IMR-90 (cell line): Measurements from ENCODE around the gene CENPN. TPM values are rescaled to one million over a fixed set of nuclear protein-coding genes. Genes with fewer than 3 reads are reported as not detected.

Experiments
- ATAC-seq: fragments of 200-7000 bp; cut with Tn5 transposase; 2 replicates; pipeline ENCODE4 v1.9.1; 2020; ENCODE audit warnings: low read depth, mild to moderate bottlenecking, moderate library complexity
- BruUV-seq: library from RNA; stranded (reverse); fragments of 400-500 nt; replicated peaks from 2 replicates; lab custom pipeline; 2021; lab: Mats Ljungman, UMichigan
- CTCF ChIA-PET: fragments of 300-600 bp; formaldehyde crosslinking; extraction: SDS; loops from one replicate; lab custom pipeline; 2021; ENCODE audit warnings: antibody characterized with exemption; lab: Yijun Ruan, JAX
- POLR2A ChIA-PET: fragments of 300-600 bp; sonication (Branson Sonifier 250); formaldehyde crosslinking; loops from one replicate; lab custom pipeline; 2022; ENCODE audit warnings: antibody characterized with exemption; ENCODE audit not compliant: unreplicated experiment; lab: Charles Lee
- DNase-seq: peaks from one replicate; pipeline ENCODE4 v3.0.0; 2013
- H2AFZ ChIP-seq: replicated peaks from 2 replicates; pipeline ENCODE3; 2013; ENCODE audit warnings: low read length, mild to moderate bottlenecking; ENCODE audit not compliant: poor library complexity
- H2AK5ac ChIP-seq: 2 replicates; pipeline ENCODE4 v1.6.1; 2013; ENCODE audit warnings: low read depth, low read length, inconsistent platforms
- H2AK9ac ChIP-seq: replicated peaks from 2 replicates; pipeline ENCODE3; 2013; ENCODE audit warnings: mild to moderate bottlenecking, low read depth, low read length, moderate library complexity; ENCODE audit not compliant: poor library complexity
- H2BK120ac ChIP-seq: 2 replicates; pipeline ENCODE4 v1.6.1; 2013; ENCODE audit warnings: low read depth, low read length, inconsistent platforms
- H2BK15ac ChIP-seq: 3 replicates; pipeline ENCODE4 v1.6.1; 2013; ENCODE audit warnings: low read depth, low read length, inconsistent platforms
- H2BK20ac ChIP-seq: 2 replicates; pipeline ENCODE4 v1.6.1; 2013; ENCODE audit warnings: low read depth, mild to moderate bottlenecking, inconsistent platforms, low read length, moderate library complexity
- H2BK5ac ChIP-seq: 2 replicates; pipeline ENCODE4 v1.6.1; 2013; ENCODE audit warnings: mild to moderate bottlenecking, low read depth, low read length, inconsistent platforms; ENCODE audit not compliant: poor library complexity, severe bottlenecking
- H3K14ac ChIP-seq: replicated peaks from 2 replicates; pipeline ENCODE4 v1.6.1; 2013; ENCODE audit warnings: low read depth, low read length, inconsistent platforms
- H3K18ac ChIP-seq: 2 replicates; pipeline ENCODE4 v1.6.1; 2013; ENCODE audit warnings: low read depth, low read length, control low read depth
- H3K23ac ChIP-seq: 2 replicates; pipeline ENCODE4 v1.6.1; 2013; ENCODE audit warnings: low read depth, low read length, inconsistent platforms
- H3K27ac ChIP-seq: 2 replicates; pipeline ENCODE4 v1.5.1; 2013; ENCODE audit warnings: mild to moderate bottlenecking, control low read depth, low read length; ENCODE audit not compliant: insufficient read depth
- H3K27me3 ChIP-seq: 2 replicates; pipeline ENCODE4 v1.6.1; 2013; ENCODE audit warnings: low read length; ENCODE audit not compliant: control insufficient read depth, insufficient read depth
- H3K36me3 ChIP-seq: 2 replicates; pipeline ENCODE4 v1.6.1; 2013; ENCODE audit warnings: low read length, mixed read lengths; ENCODE audit not compliant: control insufficient read depth, insufficient read depth
- H3K4ac ChIP-seq: 2 replicates; pipeline ENCODE4 v1.6.1; 2013; ENCODE audit warnings: low read depth, low read length, inconsistent platforms
- H3K4me1 ChIP-seq: 2 replicates; pipeline ENCODE4 v1.6.1; 2013; ENCODE audit warnings: low read length, mixed read lengths; ENCODE audit not compliant: control insufficient read depth, insufficient read depth
- H3K4me2 ChIP-seq: 2 replicates; pipeline ENCODE4 v1.6.1; 2013; ENCODE audit warnings: low read depth, mild to moderate bottlenecking, control low read depth, low read length, moderate library complexity
- H3K4me3 ChIP-seq: 2 replicates; pipeline ENCODE4 v1.5.1; 2013; ENCODE audit warnings: low read depth, mild to moderate bottlenecking, control low read depth, low read length, moderate library complexity; ENCODE audit not compliant: insufficient read depth
- H3K56ac ChIP-seq: 2 replicates; pipeline ENCODE4 v1.6.1; 2013; ENCODE audit warnings: low read length, inconsistent platforms; ENCODE audit not compliant: insufficient read depth; ENCODE audit errors: extremely low read depth
- H3K79me1 ChIP-seq, 2 experiments: 2 replicates each; pipeline ENCODE4 v1.6.1; 2013; ENCODE audit warnings: low read length in 2 of 2, inconsistent platforms in 1 of 2, low read depth in 1 of 2
- H3K9ac ChIP-seq: 2 replicates; pipeline ENCODE4 v1.6.1; 2013; ENCODE audit warnings: low read depth, low read length, control low read depth
- H3K9me1 ChIP-seq: 2 replicates; pipeline ENCODE4 v1.6.1; 2013; ENCODE audit warnings: low read length, inconsistent platforms; ENCODE audit not compliant: insufficient read depth
- H3K9me3 ChIP-seq: 2 replicates; pipeline ENCODE4 v1.6.1; 2013; ENCODE audit warnings: low read length; ENCODE audit not compliant: control insufficient read depth, insufficient read depth
- H4K20me1 ChIP-seq: 2 replicates; pipeline ENCODE4 v1.6.1; 2013; ENCODE audit warnings: low read length, inconsistent platforms; ENCODE audit not compliant: insufficient read depth
- H4K5ac ChIP-seq: 2 replicates; pipeline ENCODE4 v1.6.1; 2013; ENCODE audit warnings: mild to moderate bottlenecking, low read depth, low read length, control low read depth
- H4K8ac ChIP-seq, 2 experiments: 2 replicates each; pipeline ENCODE4 v1.6.1; 2013; ENCODE audit warnings: low read depth in 2 of 2, low read length in 2 of 2, control low read depth in 1 of 2, inconsistent platforms in 1 of 2
- H4K91ac ChIP-seq: 2 replicates; pipeline ENCODE4 v1.6.1; 2013; ENCODE audit warnings: low read depth, low read length, inconsistent platforms; ENCODE audit not compliant: insufficient read depth
- BHLHE40 ChIP-seq: fragments of 150-350 bp; IDR thresholded peaks from 2 replicates; pipeline ENCODE4 v1.6.1; 2016; ENCODE audit warnings: mild to moderate bottlenecking, low read depth, low read length
- CEBPB ChIP-seq: IDR thresholded peaks from 2 replicates; pipeline ENCODE4 v1.6.1; 2012; ENCODE audit warnings: low read depth, low read length, improper control_type of control experiment
- CHD1 ChIP-seq: IDR thresholded peaks from 2 replicates; pipeline ENCODE4 v1.6.1; 2012; ENCODE audit warnings: low read depth, low read length, improper control_type of control experiment
- ELK1 ChIP-seq: fragments of 150-350 bp; IDR thresholded peaks from 2 replicates; pipeline ENCODE4 v1.6.1; 2016; ENCODE audit warnings: low read depth, mild to moderate bottlenecking, low read length, moderate library complexity, borderline replicate concordance
- MAFK ChIP-seq: IDR thresholded peaks from 2 replicates; pipeline ENCODE4 v1.6.1; 2012; ENCODE audit warnings: low read depth, low read length, improper control_type of control experiment
- MAZ ChIP-seq: IDR thresholded peaks from 2 replicates; pipeline ENCODE4 v1.6.1; 2012; ENCODE audit warnings: low read depth, mild to moderate bottlenecking, low read length, improper control_type of control experiment, moderate library complexity, borderline replicate concordance
- MXI1 ChIP-seq: IDR thresholded peaks from 2 replicates; pipeline ENCODE4 v1.6.1; 2012; ENCODE audit warnings: low read depth, mild to moderate bottlenecking, low read length, moderate library complexity, borderline replicate concordance
- NFE2L2 ChIP-seq: fragments of 150-350 bp; IDR thresholded peaks from 2 replicates; pipeline ENCODE4 v1.6.1; 2016; ENCODE audit warnings: low read depth, mild to moderate bottlenecking, low read length
- POLR2A ChIP-seq: IDR thresholded peaks from 2 replicates; pipeline ENCODE4 v1.6.1; 2012; ENCODE audit warnings: mild to moderate bottlenecking, low read depth, low read length
- RAD21 ChIP-seq: IDR thresholded peaks from 2 replicates; pipeline ENCODE4 v1.6.1; 2012; ENCODE audit warnings: low read length, improper control_type of control experiment
- RCOR1 ChIP-seq: IDR thresholded peaks from 2 replicates; pipeline ENCODE4 v1.6.1; 2012; ENCODE audit warnings: mild to moderate bottlenecking, low read length, improper control_type of control experiment; ENCODE audit not compliant: insufficient replicate concordance
- RFX5 ChIP-seq: IDR thresholded peaks from 2 replicates; pipeline ENCODE4 v1.8.0; 2012; ENCODE audit warnings: low read depth, mild to moderate bottlenecking, low read length, moderate library complexity
- SMC3 ChIP-seq: fragments of 150-350 bp; IDR thresholded peaks from 2 replicates; pipeline ENCODE4 v1.6.1; 2016; ENCODE audit warnings: low read depth, mild to moderate bottlenecking, antibody characterized with exemption, low read length, moderate library complexity
- USF2 ChIP-seq: fragments of 150-350 bp; IDR thresholded peaks from 2 replicates; pipeline ENCODE4 v1.6.1; 2017; ENCODE audit warnings: mild to moderate bottlenecking, antibody characterized with exemption, low read length, low read depth
- WGBS, 2 experiments: methylation state at CpG; one replicate each; pipeline versions ENCODE4 v1.1.5 to v1.1.7; 2013; ENCODE audit warnings: missing lambda C conversion rate in 2 of 2; ENCODE audit not compliant: insufficient read length in 1 of 2; ENCODE audit errors: extremely low coverage in 2 of 2; 5-methylcytosine and 5-hydroxymethylcytosine counted together
- dilution Hi-C: fragments of 300-500 bp; cut with HindIII; formaldehyde crosslinking; loops from one replicate; pipeline ENCODE4 v1.14.3; 2018; ENCODE audit warnings: low sequenced_read_pairs; ENCODE audit not compliant: unreplicated experiment
- in situ Hi-C: fragments of 300-500 bp; cut with MboI; formaldehyde crosslinking; loops from 3 replicates; pipeline ENCODE4 v1.14.3; 2019; ENCODE audit warnings: low sequenced_read_pairs, inconsistent platforms, mixed read lengths
- intact Hi-C: fragments of 100-400 bp; cut with micrococcal nuclease; formaldehyde crosslinking; loops from 2 replicates; pipeline ENCODE4 v1.10.0; 2022
- polyA plus RNA-seq, 3 experiments: library from polyadenylated mRNA; depleted of rRNA; stranded (reverse); fragments of >200 nt; gene quantifications; 2 replicates each; pipeline ENCODE4 v1.2.3, GENCODE V29; 2012; ENCODE audit warnings: low replicate concordance in 1 of 3
- total RNA-seq: library from RNA; depleted of rRNA; stranded (reverse); fragments of >200 nt; gene quantifications from 2 replicates; pipeline ENCODE4 v1.2.3, GENCODE V29; 2012

Gene CENPN
- total and polyA plus RNA-seq, 2 of the 4 experiments (the other 2 are of a cell fraction): 20.5 to 22.8 TPM

GRCh38 chr16:81066681-81067080 lies 59.7 kb downstream of the CENPN start:
- Histone ChIP-seq H3K27ac (no peak overlapping the region), H3K9ac (no peak overlapping the region), H2AFZ (no peak overlapping the region), H3K9me1 (0 out of 2 replicates have a peak, but pooled peaks cover under 1% of the 10 kb centered on the region), H3K9me3 (no peaks in the 10 kb centered on the region), H4K5ac (no peak overlapping the region), H2BK20ac (no peak overlapping the region), H4K8ac (no peak overlapping the region), H3K56ac (no peak overlapping the region), H2BK15ac (no peak overlapping the region), H3K14ac (no peak overlapping the region), H3K4me3 (no peak overlapping the region), H3K4me2 (no peak overlapping the region), H2BK120ac (no peak overlapping the region), H2AK9ac (no peak overlapping the region), H2AK5ac (no peak overlapping the region), H3K36me3 (no peaks in the 10 kb centered on the region), H4K20me1 (no peaks in the 10 kb centered on the region), H2BK5ac (no peak overlapping the region), H3K18ac (no peak overlapping the region), H3K27me3 (no peaks in the 10 kb centered on the region), H4K91ac (no peak overlapping the region), H3K4me1 (no peaks in the 10 kb centered on the region), H3K4ac (no peak overlapping the region), H3K23ac (no peak overlapping the region), H3K79me1 (no peaks in the 10 kb centered on the region)
- dilution Hi-C loops (no loop called here), in situ Hi-C loops (no loop called here), intact Hi-C loops (no loop called here)
- no TSS peak for BruUV-seq
- ChIA-PET CTCF (no interaction called here), POLR2A (interaction anchor here (1.2 kb wide), 1 partner anchor 10 kb away, joined by 3 read pairs; the partner anchor contains the start of gene C16orf46)
- no CpG with 5 or more reads among the region's 4 CpGs for WGBS, 2 experiments
- no peak for DNase-seq
- ATAC-seq: no peak
- TF ChIP-seq RFX5 (no peak), SMC3 (no peak), MAFK (no peak), BHLHE40 (no peak), USF2 (no peak), ELK1 (no peak), CHD1 (no peak), NFE2L2 (no peak), CEBPB (no peak), POLR2A (no peak), MAZ (no peak), RCOR1 (no peak), MXI1 (no peak), RAD21 (no peak)
